Measurements from ENCODE around the gene RSPH10B2.
"Not testable (repeated sequence)": the region's sequence is repeated elsewhere in the genome, so short reads cannot be mapped to it uniquely, and the experiment has no call there.

DNA sequence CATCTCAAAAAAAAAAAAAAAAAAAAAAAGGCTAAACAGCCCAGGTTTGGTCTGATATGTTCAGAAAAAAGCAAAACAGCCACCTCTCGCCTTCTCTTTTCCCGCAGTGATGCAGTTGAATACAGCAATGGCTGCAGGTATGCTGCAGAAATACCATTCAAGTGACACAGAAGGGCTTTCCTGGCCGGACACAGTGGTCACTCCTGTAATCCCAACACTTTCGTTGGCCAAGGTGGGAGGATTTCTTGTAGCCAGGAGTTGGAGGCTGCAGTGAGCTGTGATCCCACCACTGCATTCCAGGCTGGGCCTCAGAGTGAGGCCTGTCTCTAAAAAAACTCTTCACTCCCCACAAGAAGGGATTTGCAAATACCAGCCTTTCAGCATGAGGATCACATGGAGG lies 29.6 kb upstream of the RSPH10B2 start:
- TF ChIP-seq EZH2phosphoT487 (conservative IDR thresholded peaks at IDR 0.05; ENCODE audit: low read length) = not testable (repeated sequence)
- TF ChIP-seq, protein P1, sequence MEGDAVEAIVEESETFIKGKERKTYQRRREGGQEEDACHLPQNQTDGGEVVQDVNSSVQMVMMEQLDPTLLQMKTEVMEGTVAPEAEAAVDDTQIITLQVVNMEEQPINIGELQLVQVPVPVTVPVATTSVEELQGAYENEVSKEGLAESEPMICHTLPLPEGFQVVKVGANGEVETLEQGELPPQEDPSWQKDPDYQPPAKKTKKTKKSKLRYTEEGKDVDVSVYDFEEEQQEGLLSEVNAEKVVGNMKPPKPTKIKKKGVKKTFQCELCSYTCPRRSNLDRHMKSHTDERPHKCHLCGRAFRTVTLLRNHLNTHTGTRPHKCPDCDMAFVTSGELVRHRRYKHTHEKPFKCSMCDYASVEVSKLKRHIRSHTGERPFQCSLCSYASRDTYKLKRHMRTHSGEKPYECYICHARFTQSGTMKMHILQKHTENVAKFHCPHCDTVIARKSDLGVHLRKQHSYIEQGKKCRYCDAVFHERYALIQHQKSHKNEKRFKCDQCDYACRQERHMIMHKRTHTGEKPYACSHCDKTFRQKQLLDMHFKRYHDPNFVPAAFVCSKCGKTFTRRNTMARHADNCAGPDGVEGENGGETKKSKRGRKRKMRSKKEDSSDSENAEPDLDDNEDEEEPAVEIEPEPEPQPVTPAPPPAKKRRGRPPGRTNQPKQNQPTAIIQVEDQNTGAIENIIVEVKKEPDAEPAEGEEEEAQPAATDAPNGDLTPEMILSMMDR (IDR thresholded peaks at IDR 0.05; ENCODE audit: insufficient read depth, low read length, poor library complexity, severe bottlenecking) = not testable (repeated sequence)
